Embryonic facial prominence (tissue), 1 donor: ENCODE measurements around the gene KNDC1.

Experiments
- DNase-seq: peaks from one replicate; pipeline ENCODE4 v3.0.0-alpha.2; 2016; ENCODE audit errors: extremely low spot score

Gene KNDC1

DNA sequence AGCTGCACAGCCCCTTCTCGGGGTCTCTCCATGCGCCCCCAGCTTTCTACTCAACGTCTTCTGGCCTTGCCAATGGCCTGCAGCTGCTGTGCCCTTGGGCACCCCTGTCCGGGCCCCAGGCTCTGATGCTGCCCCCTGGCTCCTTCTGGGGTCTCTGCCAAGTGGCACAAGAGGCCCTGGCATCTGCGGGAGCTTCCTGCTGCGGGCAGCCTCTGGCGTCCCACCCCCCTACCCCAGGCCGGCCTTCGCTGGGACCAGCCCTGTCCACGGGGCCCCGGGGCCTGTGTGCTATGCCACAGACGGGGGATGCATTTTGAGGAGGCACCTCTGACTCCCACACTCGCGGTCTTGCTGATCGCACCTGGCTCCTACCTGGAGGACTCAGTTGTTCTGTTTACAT is 80.0 kb downstream of the KNDC1 start:
- DNase-seq, result no peak

DNA sequence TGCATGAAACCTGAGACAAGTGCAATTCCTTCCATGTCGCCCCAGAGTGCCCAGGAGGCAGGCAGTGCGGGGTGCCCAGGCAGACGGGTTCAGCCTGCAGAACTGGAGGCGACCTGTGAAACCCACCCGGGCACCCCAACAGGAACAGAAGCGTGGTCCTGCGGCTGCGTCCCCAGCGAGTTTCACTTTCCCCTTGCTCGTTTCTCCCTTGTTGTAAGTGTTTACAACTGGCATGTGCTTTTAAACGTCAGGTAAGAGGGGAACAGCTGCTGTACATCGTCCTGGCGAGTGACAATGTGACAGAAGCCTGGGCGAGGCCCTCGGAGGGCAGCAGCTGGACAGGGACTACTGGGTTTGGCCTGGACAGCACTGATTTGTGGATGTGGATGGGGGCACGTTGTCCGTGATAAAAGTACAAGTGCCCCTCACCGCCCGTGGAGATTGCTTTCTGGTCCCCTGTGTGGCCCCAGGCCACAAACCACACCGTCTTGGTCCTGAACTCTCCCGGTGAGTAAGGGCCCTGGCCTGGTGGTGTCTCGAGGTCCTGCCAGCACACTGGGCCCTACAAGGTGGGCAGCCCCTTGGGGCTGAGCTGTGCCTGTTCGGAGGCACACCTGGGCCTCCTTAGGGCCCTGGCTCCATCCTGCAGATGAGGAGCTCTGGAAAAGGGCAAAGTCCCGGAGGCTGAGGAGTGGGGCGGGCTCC is 81.6 kb downstream of the KNDC1 start:
- DNase-seq, result no peak

DNA sequence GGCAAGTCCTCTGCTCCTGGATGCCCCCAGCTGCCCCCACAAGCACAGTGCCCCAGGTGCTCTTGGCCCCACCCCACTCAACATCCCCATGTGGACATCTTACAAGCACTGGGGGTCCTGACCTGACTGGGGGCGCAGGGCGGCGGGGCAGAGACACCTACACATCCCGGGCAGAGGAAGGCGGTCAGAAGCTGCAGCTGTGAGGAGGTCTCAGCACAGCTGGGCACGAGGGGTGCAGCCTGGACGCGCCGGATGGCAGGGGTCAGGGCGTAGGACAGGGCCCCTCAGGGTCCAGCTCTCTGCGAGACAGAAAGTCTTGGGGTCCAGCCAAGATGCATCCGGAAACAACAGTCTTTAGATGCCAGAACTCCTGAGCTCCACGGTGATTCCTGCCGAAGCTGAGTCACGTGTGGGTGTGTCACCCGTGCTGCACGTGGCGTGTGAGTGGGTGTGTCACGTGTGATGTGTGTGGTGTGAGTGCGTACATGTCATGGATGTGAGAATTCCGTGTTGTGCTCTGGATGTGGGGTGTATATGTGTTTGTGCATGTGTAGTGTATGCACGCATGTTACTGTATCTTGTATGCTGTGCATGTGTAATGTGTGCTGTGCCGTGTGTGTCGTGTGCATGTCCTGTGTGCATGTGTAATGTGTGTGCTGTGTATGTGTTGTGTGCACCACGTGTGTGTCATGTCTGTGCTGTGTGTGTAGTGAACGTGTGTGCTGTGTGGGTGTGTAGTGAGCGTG is 82.8 kb downstream of the KNDC1 start:
- no peak for DNase-seq

DNA sequence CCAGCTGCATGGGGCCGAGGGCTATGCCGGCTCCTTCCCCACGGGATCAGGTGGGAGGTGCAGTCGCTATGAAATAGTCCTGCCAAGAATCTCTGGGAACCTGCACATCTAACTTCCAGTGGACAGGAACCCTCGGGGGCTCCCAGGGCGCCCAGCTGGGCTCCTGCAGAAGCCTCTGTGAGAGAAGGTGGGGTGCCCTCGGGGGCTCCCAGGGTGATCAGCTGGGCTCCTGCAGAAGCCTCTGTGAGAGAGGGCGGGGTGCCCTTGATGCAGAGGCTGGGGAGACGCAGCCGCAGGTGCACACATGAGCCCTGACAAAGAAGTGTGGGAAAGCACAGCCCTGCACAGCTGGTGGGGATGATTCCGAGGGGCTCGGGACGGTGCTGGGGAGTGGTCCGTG is 83.6 kb downstream of the KNDC1 start:
- no peak for DNase-seq

- no peak for DNase-seq
Measured at GRCh38 chr10:133245439-133246235, 85.6 kb downstream of the KNDC1 start.

GRCh38 chr10:133246236-133246626 is 86.2 kb downstream of the KNDC1 start:
- no peak for DNase-seq

DNA sequence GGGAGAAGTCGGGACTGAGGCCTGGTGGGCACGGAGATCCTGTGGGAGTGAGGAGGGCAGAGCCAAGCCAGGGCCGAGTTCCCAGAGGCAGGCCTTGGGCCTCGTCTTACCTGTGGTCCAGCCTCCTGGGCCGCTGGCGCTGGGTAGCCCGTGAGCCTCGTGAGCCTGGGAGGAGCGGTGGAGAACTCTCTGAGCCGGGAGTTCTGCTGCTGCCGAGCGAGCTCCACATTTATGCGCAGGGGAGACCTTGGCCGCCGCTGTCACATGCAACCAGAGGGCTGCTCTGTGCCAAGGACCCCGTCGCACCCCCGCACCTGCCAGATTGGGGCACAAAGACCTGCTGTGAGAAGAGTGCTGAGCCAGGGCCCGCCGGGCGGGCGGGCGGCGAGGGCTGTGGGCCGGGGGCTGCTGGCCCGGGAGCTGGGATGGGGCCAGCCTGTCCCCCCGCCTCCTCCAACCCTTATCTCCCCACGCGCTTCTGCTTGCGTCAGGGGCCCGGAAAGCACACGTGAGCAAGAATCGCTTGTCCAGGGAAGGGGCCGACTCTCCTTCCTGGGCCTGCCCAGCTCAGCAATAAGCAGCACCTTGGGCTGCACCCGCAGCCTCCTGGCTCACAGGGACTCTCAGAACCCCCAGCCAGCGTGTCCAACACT is 87.8 kb downstream of the KNDC1 start:
- no peak for DNase-seq

GRCh38 chr10:133248334-133248715 is 88.3 kb downstream of the KNDC1 start:
- DNase-seq, result no peak

- DNase-seq, result no peak
Measured at GRCh38 chr10:133249094-133249780, 89.2 kb downstream of the KNDC1 start.

DNA sequence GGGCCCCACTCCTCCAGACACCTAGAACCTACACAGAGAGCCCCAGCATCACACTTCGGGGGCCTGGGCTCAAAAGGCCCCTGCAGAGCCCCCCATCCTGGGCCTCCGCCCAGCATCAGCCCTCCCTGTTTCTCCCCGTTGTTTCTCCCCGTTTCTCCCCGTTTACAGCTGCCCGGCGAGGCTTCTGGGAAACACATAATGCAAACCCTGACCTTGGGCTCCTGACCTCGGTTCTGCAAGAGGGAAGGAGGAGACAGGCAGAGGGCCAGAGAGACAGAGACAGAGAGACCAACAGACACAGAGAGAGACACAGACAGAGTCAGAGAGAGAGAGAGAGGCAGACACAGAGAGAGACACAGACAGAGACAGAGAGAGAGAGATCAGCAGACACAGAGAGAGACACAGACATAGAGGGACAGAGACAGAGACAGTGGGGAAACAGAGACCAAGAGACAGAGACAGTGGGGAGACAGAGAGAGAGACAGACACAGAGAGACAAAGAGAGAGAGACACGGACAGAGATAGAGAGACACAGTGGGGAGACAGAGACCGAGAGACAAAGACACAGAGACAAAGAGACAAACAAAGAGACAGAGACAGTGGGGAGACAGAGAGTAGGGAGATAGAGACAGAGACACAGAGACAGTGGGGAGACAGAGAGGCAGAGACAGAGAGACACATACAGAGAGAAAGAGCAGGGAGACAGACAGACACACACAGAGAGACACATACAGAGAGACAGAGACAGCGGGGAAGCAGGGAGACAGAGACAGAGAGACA is 90.1 kb downstream of the KNDC1 start:
- DNase-seq, result no peak

- DNase-seq, result no peak
Measured at GRCh38 chr10:133251388-133252222, 91.6 kb downstream of the KNDC1 start.

- no peak for DNase-seq
Measured at GRCh38 chr10:133252223-133252552, 92.2 kb downstream of the KNDC1 start.

DNA sequence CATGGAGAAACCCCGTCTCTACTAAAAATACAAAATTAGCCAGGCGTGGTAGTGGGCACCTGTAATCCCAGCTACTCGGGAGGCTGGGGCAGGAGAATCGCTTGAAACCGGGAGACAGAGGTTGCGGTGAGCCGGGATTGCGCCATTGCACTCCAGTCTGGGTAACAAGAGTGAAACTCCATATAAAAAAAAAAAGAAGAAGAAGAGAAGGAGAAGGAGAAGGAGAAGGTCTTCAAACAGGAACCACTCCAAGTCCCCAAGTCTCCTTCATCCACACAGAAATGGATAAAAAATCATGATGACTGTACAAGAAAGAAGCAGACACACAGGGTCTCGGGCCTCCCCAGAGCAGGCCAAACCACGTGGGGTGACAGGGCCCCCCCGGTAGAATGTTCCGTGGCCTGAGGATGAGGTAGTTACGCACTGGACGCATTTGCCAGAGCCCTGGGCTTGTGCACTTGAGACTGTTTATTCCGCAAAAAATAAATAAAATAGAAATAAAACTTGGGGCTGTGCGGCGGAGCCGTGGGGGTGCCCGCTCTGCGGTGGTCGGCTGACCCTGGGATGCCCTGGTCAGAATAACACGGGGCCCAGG is 93.4 kb downstream of the KNDC1 start:
- DNase-seq, result no peak

DNA sequence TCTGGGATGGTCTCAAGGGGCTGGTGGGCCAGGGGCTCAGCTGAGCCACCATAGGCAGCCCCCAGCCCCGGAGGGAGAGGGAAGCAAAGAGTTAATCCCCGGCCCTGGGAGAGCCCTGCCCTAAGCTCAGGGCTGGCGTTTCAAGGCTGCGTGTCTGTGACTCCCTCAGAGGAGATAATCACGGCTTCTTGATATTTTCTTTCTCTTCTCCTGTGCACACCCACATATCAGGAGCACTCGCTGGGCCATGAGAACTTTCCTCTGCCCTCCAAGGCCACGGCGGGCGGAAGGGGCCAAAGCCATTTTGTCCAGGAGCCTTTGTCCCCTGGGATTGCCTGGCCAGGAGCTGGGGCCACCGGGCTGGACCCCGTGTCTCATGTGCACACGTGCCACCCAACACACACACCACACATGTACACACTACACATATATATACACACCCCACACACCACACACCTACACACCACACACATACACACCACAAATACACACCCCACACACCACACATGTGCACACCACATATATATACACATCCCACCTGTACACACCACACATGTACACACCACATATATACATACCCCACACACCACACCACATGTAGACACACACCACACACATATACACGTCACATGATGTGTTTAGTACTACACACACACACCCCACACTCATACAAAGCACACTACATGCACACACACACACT is 94.6 kb downstream of the KNDC1 start:
- no peak for DNase-seq

- no peak for DNase-seq
Measured at GRCh38 chr10:133255323-133255722, 95.3 kb downstream of the KNDC1 start.

DNA sequence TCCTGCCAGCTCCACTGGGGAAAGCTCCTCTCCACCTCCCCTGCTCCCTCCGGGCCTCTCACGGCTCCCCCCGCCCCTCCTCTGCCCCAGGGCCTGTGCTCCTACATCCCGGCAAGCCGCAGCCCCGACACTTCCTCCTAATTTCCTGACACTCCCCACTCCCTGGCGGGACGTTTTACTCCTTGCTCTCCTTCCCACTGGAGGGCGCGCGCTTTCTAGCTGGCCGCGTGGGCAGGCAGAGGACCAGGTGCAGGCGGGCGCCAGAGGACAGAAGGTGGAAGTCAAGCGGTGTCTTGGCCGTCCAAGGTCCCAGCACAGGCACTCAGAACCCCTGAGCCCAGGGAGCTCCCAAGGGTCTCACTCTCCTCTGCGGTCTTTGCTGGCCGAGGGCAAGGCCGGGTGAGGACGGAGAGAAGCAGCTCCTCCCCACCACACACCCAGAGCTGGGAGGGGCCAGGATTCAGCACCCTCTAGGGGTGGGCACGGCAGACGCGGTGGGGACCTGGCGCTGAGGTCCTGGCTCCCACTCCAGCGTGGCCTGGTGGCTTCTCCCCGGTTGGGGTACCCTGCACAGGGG is 97.6 kb downstream of the KNDC1 start:
- no peak for DNase-seq

GRCh38 chr10:133258066-133258817 is 98.2 kb downstream of the KNDC1 start:
- no peak for DNase-seq
